ENCODE measurements around the gene TIAM2.

- TF ChIP-seq CTCF (IDR thresholded peaks at IDR 0.05) (no peak), POLR2A (IDR thresholded peaks at IDR 0.05) (no peak)
These were observed 224.2 kb downstream of the TIAM2 start for GRCh38 chr6:155219299-155219698.

Measured in tibial nerve (tissue), 3 donors.